K562 (cell line): ENCODE measurements around the gene FITM1. TPM values are rescaled to one million over a fixed set of nuclear protein-coding genes. Genes with fewer than 3 reads are reported as not detected.

Experiments
- HEY1 ChIP-seq: fragments of 250-450 bp; sonication (Bioruptor Pico); IDR thresholded peaks from 2 replicates; pipeline ENCODE4 v1.5.0; 2020; ENCODE audit warnings: mild to moderate bottlenecking, moderate library complexity, borderline replicate concordance
- JUN ChIP-seq, 2 experiments: sonication (generic) in 1 of 2; formaldehyde crosslinking in 1 of 2; IDR thresholded peaks; 2 replicates each; pipeline versions ENCODE4 v1.6.1 to v1.8.0; 2012 to 2022; ENCODE audit warnings: borderline replicate concordance in 2 of 2, mild to moderate bottlenecking in 2 of 2, improper control_type of control experiment in 1 of 2, low read depth in 1 of 2, low read length in 1 of 2, missing genetic modification reagents in 1 of 2
- MTA2 ChIP-seq: fragments of 450-650 bp; IDR thresholded peaks from 2 replicates; pipeline ENCODE4 v1.6.1; 2016; ENCODE audit warnings: low read depth
- NFYB ChIP-seq: IDR thresholded peaks from 2 replicates; pipeline ENCODE4 v1.6.1; 2011; ENCODE audit warnings: mild to moderate bottlenecking, moderate library complexity; ENCODE audit not compliant: insufficient read length; ENCODE audit errors: extremely low read depth
- POLR2H ChIP-seq: IDR thresholded peaks from 2 replicates; pipeline ENCODE4 v1.6.1; 2016; ENCODE audit warnings: missing genetic modification characterization, low read depth, mild to moderate bottlenecking, control low read depth, missing compliant biosample characterization, moderate library complexity
- RBM34 ChIP-seq: fragments of 200-400 bp; formaldehyde crosslinking; IDR thresholded peaks from 2 replicates; pipeline ENCODE4 v1.6.1; 2018; ENCODE audit warnings: low read length, borderline replicate concordance; ENCODE audit not compliant: insufficient read depth
- RREB1 ChIP-seq: fragments of 250-450 bp; sonication (Bioruptor Pico); IDR thresholded peaks from 2 replicates; pipeline ENCODE4 v1.4.0; 2020
- TFE3 ChIP-seq: fragments of 450-650 bp; formaldehyde crosslinking; IDR thresholded peaks from 2 replicates; pipeline ENCODE4 v1.4.0; 2020; ENCODE audit warnings: mild to moderate bottlenecking, mixed read lengths
- THRAP3 ChIP-seq: fragments of 450-650 bp; IDR thresholded peaks from 2 replicates; pipeline ENCODE4 v1.6.1; 2016; ENCODE audit warnings: mild to moderate bottlenecking, inconsistent platforms, borderline replicate concordance
- TRIM28 ChIP-seq: fragments of 450-650 bp; IDR thresholded peaks from 2 replicates; pipeline ENCODE4 v1.6.1; 2017
- ZNF436 ChIP-seq: fragments of 250-450, 450-650 bp; sonication (Bioruptor Pico); formaldehyde crosslinking; IDR thresholded peaks from 2 replicates; pipeline ENCODE4 v1.7.0; 2020; ENCODE audit warnings: mild to moderate bottlenecking
- polyA plus RNA-seq, 8 experiments: library from polyadenylated mRNA; depleted of rRNA in 4 of 8; stranded (reverse) in 5 of 8; unstranded in 3 of 8; fragments of >200 nt; fragmentation: Nextera tagmentation in 2 of 8; fragmentation: Illumina TruSeq in 1 of 8; extraction: Ambion mirVana in 2 of 8; extraction: Trizol in 1 of 8; gene quantifications; 2 replicates each; pipeline versions ENCODE4 v1.2.1 to v1.2.3, GENCODE V29; 2011 to 2014; ENCODE audit warnings: inconsistent platforms in 1 of 8, missing spikeins in 1 of 8
- total RNA-seq, 7 experiments: library from RNA; depleted of rRNA in 6 of 7; stranded (reverse); fragments of >200 nt in 6 of 7; fragmentation: Illumina TruSeq in 2 of 7; extraction: Trizol in 2 of 7; gene quantifications; 2 replicates each; pipeline versions ENCODE4 v1.2.1 to v1.2.3, GENCODE V29; 2011 to 2021; ENCODE audit warnings: low replicate concordance in 1 of 7
- TF ChIP-seq, protein P1 (sequence below), 2 experiments: fragments of 450-650 bp in 1 of 2; IDR thresholded peaks; 2 replicates each; pipeline ENCODE4 v1.6.1; 2011 to 2017; ENCODE audit warnings: low read depth in 2 of 2, antibody characterized with exemption in 1 of 2, borderline replicate concordance in 1 of 2, low read length in 1 of 2, mild to moderate bottlenecking in 1 of 2, mixed read lengths in 1 of 2; ENCODE audit not compliant: control insufficient read depth in 1 of 2

Gene FITM1
- total and polyA plus RNA-seq, 9 of the 15 experiments (the other 6 are each of a cell fraction or from before 2014, with no cell fraction given): 0.09 to 0.20 TPM; not detected in 7

DNA sequence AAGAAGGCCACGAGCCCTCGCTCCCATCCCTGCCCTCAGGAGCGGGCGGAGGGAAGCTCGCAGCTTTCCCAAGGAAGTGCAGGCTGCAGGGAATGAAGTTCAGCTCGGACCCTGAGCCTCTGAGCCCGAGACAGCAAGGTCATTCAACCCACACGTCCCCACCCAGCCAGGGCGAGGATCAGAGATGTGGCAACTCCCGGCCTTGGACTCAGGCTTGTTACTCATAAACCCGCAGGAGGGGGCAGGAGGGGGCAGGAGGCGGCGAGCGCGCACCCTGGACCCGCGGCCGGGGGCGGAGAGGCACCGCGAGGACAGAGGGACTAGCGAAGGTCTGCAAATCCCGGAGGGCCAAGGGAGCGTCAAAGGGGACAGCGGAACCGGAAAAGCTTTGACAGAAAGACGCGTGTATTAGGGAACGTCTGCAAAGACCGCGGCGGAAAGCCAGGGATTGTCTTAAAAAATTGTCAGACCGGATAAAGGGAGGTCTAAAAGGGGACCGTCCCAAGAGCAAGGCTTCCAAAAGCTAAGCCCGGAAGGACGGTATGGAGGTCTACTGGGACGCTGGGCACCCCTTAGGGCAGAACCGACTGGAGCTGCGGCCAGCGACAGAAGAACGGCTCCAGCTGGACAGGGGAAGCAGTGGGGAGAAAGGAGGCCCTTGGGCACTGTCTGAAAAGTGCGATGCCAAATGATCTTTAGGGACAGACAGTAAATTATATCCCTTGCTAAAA lies 16.5 kb upstream of the FITM1 start (continued):
- TF ChIP-seq HEY1: no peak
- TF ChIP-seq ZNF436: no peak
- no peak; the same call in none of the 2 replicates for TF ChIP-seq TRIM28
- TF ChIP-seq TFE3: no peak
- peak; percentile 78 for TF ChIP-seq POLR2H (tag)
- no peak for TF ChIP-seq RREB1 (CRISPR knock-in tag)
- no peak for TF ChIP-seq NFYB
- TF ChIP-seq, protein P1, sequence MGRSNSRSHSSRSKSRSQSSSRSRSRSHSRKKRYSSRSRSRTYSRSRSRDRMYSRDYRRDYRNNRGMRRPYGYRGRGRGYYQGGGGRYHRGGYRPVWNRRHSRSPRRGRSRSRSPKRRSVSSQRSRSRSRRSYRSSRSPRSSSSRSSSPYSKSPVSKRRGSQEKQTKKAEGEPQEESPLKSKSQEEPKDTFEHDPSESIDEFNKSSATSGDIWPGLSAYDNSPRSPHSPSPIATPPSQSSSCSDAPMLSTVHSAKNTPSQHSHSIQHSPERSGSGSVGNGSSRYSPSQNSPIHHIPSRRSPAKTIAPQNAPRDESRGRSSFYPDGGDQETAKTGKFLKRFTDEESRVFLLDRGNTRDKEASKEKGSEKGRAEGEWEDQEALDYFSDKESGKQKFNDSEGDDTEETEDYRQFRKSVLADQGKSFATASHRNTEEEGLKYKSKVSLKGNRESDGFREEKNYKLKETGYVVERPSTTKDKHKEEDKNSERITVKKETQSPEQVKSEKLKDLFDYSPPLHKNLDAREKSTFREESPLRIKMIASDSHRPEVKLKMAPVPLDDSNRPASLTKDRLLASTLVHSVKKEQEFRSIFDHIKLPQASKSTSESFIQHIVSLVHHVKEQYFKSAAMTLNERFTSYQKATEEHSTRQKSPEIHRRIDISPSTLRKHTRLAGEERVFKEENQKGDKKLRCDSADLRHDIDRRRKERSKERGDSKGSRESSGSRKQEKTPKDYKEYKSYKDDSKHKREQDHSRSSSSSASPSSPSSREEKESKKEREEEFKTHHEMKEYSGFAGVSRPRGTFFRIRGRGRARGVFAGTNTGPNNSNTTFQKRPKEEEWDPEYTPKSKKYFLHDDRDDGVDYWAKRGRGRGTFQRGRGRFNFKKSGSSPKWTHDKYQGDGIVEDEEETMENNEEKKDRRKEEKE (IDR thresholded peaks at IDR 0.05; ENCODE audit: borderline replicate concordance in 1 of 2, control insufficient read depth in 1 of 2, low read depth in 2 of 2, low read length in 1 of 2): no peak
- no peak for TF ChIP-seq THRAP3
- TF ChIP-seq MTA2: no peak
- no peak for TF ChIP-seq JUN (IDR thresholded peaks at IDR 0.05; ENCODE audit: borderline replicate concordance, low read depth, low read length)
- TF ChIP-seq JUN (CRISPR knock-in tag; IDR thresholded peaks at IDR 0.05; ENCODE audit: borderline replicate concordance): no peak
- TF ChIP-seq RBM34: no peak
